NK-92 (cell line): ENCODE measurements around the gene TSPYL2.

ENCODE experiments used
- DNase-seq: peaks from one replicate; lab custom pipeline; 2025; ENCODE audit not compliant: unreplicated experiment; lab: John Stamatoyannopoulos, UW

The TSPYL2 gene

DNA sequence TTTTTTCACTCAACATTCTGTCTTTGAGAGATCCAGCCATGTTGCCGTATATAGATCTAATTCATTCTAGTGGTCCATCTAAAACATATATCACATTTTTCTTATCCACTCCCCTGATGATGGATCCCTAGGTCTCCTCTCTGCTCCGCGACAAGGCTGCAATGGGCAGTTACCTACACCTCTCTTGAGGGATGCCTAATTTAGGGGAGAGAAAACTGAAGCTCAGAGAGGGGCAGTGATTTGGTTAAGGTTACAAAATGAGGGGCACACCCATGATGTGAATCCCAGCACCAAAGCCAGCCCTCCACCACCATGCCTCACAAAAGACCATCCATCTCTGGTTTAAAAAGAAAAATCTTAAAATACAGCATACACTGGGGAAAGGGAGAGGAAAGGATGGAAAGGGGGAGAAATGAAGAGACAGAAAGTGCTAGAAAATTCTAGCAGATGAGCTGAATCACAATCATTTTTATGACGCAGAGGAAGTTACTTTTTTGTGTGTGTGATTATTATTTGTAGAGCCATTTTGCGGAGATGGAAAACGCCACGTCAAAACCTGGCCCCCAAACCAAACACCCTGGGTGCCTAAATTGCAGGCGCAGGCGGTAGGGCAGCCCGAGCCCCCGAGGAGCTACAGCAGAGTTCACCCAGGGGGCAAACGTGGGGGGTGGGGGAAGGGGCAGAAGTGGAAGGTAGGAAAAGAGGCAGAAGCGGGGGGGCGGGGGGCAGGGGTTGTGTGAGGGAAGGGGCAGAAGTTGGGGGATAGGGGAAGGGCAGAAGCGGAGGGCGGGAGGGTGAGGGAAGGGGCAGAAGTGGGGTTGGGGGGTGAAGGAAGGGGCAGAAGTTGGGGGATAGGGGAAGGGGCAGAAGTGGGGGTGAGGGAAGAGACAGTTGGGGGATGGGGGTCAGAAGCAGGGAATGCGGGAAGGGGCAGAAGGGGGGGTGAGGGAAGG, 1.3 kb upstream of the TSPYL2 start:
- DNase-seq = no peak

DNA sequence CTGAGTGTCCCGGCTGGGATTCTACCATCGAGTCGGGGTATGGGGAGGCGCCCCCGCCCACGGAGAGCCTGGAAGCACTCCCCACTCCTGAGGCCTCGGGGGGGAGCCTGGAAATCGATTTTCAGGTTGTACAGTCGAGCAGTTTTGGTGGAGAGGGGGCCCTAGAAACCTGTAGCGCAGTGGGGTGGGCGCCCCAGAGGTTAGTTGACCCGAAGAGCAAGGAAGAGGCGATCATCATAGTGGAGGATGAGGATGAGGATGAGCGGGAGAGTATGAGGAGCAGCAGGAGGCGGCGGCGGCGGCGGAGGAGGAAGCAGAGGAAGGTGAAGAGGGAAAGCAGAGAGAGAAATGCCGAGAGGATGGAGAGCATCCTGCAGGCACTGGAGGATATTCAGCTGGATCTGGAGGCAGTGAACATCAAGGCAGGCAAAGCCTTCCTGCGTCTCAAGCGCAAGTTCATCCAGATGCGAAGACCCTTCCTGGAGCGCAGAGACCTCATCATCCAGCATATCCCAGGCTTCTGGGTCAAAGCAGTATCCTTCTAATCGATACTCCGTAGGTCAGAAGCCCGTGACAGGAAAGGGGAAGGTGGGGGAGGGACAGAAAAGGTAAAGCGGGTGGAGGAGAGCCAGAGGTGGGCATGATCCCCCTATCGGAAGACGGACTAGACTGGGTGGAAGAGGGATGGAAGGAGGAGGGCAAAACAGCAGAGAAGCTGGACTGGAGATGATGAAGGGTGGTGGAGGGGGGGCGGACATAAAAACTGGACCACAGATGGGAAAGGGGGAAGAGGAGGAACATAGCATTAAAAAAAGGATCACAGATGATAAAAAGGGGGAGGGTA, 828 bp downstream of the TSPYL2 start:
- DNase-seq = no peak

DNA sequence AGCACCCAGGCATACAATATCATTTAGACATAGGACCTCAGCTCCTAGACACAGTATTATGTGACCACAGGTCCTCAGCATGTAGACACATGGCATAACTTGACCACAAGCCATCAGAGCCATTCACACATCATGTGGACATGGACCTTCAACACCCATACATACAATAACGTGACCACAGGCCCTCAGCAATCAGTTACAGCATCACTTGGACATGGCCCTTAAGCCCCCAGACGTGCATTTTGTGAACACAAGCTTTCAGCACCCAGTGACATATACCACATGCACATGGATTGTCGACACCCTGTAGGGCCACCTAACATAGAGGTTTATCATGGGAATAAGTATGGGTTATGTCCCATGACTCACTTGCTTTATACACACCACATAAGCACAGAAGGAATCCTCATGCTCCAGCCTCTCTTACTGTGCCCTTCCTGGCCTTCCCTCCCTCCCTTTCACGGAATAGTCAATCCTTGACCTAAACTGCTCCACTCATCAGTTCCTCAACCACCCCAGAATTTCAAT, 1.9 kb downstream of the TSPYL2 start:
- no peak for DNase-seq

DNA sequence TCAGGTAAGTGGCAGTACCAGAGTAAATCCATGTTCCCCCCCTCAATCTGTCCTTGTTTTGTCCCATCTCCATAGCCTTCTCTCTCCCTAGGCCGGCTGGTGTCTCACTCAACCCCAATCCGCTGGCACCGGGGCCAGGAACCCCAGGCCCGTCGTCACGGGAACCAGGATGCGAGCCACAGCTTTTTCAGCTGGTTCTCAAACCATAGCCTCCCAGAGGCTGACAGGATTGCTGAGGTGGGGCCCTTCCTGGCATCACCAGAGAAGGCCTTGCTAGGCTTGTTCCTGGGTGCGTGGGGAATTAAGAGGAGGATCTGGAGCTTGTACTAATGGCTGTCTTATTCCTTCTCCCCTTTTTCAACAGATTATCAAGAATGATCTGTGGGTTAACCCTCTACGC, 2.7 kb downstream of the TSPYL2 start:
- no peak for DNase-seq

GRCh38 chrX:53085661-53086229, 3.6 kb downstream of the TSPYL2 start:
- no peak for DNase-seq

GRCh38 chrX:53086464-53086863, 4.3 kb downstream of the TSPYL2 start:
- DNase-seq = no peak

GRCh38 chrX:53087388-53087831, 5.2 kb downstream of the TSPYL2 start:
- no peak for DNase-seq

DNA sequence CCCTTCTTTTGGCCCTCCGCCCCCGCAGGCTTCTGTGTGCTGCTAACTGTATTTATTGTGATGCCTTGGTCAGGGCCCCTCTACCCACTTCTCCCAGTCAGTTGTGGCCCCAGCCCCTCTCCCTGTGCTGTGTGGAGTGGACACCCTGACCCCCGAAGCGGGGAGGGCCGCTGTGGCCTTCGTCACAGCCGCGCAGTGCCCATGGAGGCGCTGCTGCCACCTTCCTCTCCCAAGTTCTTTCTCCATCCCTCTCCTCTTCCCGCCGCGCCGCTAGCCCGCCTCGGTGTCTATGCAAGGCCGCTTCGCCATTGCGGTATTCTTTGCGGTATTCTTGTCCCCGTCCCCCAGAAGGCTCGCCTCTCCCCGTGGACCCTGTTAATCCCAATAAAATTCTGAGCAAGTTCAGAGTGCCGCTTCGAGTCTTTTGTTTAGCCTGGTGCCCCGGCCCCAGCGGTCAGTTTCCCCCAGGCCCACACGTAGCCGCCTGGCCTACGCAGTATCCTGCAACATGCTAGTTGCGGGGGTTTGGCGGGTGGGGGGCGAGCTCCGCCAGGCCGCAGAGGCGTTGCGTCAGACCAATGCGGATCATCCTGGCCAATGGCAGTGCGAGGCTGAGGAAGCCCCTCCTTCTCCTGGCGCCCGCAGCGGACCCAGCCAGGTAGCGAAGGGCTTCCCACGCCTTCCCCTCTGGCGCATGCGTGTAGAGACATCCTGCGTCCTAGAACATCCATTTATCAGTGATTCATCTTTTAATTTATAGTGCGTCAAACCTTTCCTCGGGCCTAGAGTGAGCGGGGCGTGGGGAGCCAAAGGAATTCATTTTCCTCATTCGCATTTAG, 6.2 kb downstream of the TSPYL2 start:
- DNase-seq = peak; percentile 4

DNA sequence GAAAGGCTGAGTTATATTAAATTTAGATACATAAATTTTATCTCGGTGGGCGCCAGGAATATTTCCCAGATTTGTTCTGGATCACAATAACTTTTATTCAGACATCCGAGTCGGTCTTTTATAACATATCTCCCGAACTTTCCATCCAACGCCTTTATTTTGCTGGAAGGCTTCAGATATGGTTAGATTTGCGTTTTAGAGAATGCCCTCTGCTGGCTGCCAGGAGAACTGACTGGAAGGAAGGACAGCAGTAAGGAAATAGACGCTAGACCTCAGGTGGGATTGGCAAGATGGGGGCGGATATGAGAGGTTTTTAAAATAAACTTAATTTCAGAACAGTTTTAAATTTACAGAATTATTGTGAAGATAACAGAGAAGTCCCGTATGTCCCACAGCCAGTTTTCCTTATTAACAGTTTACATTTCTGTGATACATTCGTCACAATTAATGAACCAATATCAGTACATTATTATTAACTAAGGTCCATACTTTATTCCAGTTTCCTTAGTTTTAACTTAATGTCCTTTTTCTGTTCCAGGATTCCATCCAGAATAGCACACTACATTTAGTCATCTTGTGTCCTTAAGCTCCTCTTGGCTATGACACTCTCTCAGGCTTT, 7.2 kb downstream of the TSPYL2 start:
- DNase-seq = no peak

- no peak for DNase-seq
These were observed 7.8 kb downstream of the TSPYL2 start for GRCh38 chrX:53089925-53090324.

GRCh38 chrX:53091354-53091753, 9.2 kb downstream of the TSPYL2 start:
- no peak for DNase-seq

- no peak for DNase-seq
These were observed 11.0 kb downstream of the TSPYL2 start for GRCh38 chrX:53093177-53093655.

- DNase-seq = no peak
These were observed 11.8 kb downstream of the TSPYL2 start, which contains the start of gene KANTR for GRCh38 chrX:53093748-53094581. Gene KANTR, plus strand, starts transcription at chrX:53094142. Its CDS starts 30,131 bp downstream, at chrX:53124273.

- DNase-seq = no peak
These were observed 12.4 kb downstream of the TSPYL2 start for GRCh38 chrX:53094582-53094905.

DNA sequence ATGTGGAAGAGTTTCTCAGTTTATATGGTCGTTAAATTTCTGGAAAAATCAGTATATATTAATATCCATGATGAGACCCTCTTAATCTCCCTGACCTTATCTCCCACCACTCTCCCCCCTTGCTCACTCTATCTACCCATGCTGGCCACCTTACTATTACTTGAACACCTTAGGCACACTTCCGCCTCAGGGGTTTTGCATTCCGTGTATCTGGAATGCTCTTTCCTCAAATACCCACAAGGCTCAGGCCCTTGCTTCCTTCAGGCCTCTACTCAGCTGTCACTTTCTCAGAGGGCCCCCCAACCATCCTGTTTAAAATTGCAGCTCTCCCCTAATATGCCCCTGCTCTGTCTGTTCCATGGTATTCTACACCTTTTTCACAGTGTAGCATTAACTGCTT, 13.6 kb downstream of the TSPYL2 start:
- no peak for DNase-seq

DNA sequence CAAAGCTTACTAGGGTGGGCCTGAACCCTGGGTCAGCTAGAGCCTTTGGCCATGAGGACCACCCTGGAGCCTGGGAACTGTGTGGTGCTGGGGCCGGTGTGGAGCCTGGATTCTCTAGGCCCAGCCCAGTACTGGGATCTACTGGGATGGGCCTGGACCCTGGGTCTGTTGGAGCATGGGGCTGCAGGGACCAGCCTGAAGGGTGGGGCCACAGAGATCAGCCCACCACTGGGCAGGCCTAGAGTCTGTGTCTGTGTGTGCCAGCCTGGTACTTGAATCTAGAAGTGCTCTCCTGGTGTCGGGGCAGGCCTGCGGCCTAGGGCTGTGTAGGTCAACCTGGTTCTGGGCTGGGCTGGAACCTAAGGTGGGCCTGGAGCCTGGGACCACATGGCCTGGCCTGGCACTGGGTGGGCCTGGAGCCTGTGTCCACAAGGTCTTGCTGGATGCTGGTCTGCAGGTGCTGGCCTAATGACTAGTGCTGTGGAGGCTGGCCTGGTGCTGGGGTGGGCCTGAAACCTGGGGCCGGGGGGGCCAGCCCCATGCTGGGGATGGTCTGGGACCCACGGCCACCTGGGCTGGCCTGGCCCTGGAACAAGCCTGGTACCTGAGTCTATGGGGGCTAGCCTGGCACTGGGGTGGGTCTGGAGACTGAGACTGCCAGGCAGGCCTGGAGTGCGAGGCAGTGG, 32.8 kb downstream of the TSPYL2 start:
- DNase-seq = no peak

- no peak for DNase-seq
These were observed 33.3 kb downstream of the TSPYL2 start for GRCh38 chrX:53115550-53115874.

GRCh38 chrX:53116101-53116500, 33.9 kb downstream of the TSPYL2 start:
- DNase-seq = no peak

GRCh38 chrX:53122013-53122412, 39.8 kb downstream of the TSPYL2 start:
- no peak for DNase-seq
